Hepatocyte (in vitro differentiated cells): ENCODE results near the gene DCAF4. TPM values are rescaled to one million over a fixed set of nuclear protein-coding genes. Genes with fewer than 3 reads are reported as not detected.

Experiments
- DNase-seq: peaks from one replicate; pipeline ENCODE4 v3.0.0-alpha.2; 2016; ENCODE audit warnings: low spot score
- H2AFZ ChIP-seq: fragments of 200-600 bp; sonication (generic); 2 replicates; pipeline ENCODE4 v1.6.0; 2016; ENCODE audit warnings: antibody characterized with exemption, mild to moderate bottlenecking
- H3K27ac ChIP-seq: fragments of 200-600 bp; sonication (generic); 2 replicates; pipeline ENCODE4 v1.5.1; 2016; ENCODE audit warnings: mild to moderate bottlenecking
- H3K27me3 ChIP-seq: fragments of 200-600 bp; sonication (generic); 2 replicates; pipeline ENCODE4 v1.6.1; 2016
- H3K36me3 ChIP-seq: fragments of 200-600 bp; sonication (generic); replicated peaks from 2 replicates; pipeline ENCODE4 v1.5.1; 2016; ENCODE audit warnings: low read depth; ENCODE audit not compliant: insufficient read depth
- H3K4me1 ChIP-seq: fragments of 200-600 bp; sonication (generic); 2 replicates; pipeline ENCODE4 v1.5.1; 2016; ENCODE audit warnings: mild to moderate bottlenecking, moderate library complexity; ENCODE audit not compliant: insufficient read depth
- H3K4me2 ChIP-seq: fragments of 200-600 bp; sonication (generic); 2 replicates; pipeline ENCODE4 v1.6.0; 2016
- H3K4me3 ChIP-seq: fragments of 200-600 bp; sonication (generic); 2 replicates; pipeline ENCODE4 v1.5.1; 2016; ENCODE audit warnings: mild to moderate bottlenecking
- H3K79me2 ChIP-seq: fragments of 200-600 bp; sonication (generic); 2 replicates; pipeline ENCODE4 v1.6.0; 2017; ENCODE audit warnings: mild to moderate bottlenecking
- H3K9me2 ChIP-seq: fragments of 200-600 bp; sonication (generic); replicated peaks from 2 replicates; pipeline ENCODE4 v1.6.0; 2017; ENCODE audit warnings: mild to moderate bottlenecking; ENCODE audit not compliant: insufficient read depth
- H3K9me3 ChIP-seq: fragments of 200-600 bp; sonication (generic); 2 replicates; pipeline ENCODE4 v1.5.1; 2016; ENCODE audit warnings: low read depth, mild to moderate bottlenecking
- H4K20me1 ChIP-seq: fragments of 200-600 bp; sonication (generic); 2 replicates; pipeline ENCODE4 v1.6.0; 2016; ENCODE audit warnings: mild to moderate bottlenecking; ENCODE audit not compliant: insufficient read depth, poor library complexity, severe bottlenecking
- EZH2 ChIP-seq: fragments of 200-600 bp; sonication (generic); IDR thresholded peaks from 2 replicates; pipeline ENCODE4 v1.6.1; 2016; ENCODE audit warnings: antibody characterized with exemption, mild to moderate bottlenecking, borderline replicate concordance
- EZH2phosphoT487 ChIP-seq: fragments of 200-600 bp; sonication (generic); IDR thresholded peaks from one replicate; pipeline ENCODE4 v1.6.1; 2018; ENCODE audit warnings: antibody characterized with exemption, mild to moderate bottlenecking, low read depth, moderate library complexity; ENCODE audit not compliant: unreplicated experiment, severe bottlenecking
- WGBS: methylation state at CpG from one replicate; pipeline ENCODE4 v1.1.6; 2016; ENCODE audit warnings: low lambda C conversion rate; ENCODE audit errors: missing lambda C conversion rate; 5-methylcytosine and 5-hydroxymethylcytosine counted together
- polyA plus RNA-seq: library from polyadenylated mRNA; unstranded; fragments of >200 nt; fragmentation: Nextera tagmentation; extraction: Ambion mirVana; gene quantifications from 2 replicates; pipeline ENCODE4 v1.2.1, GENCODE V29; 2016
- total RNA-seq: library from RNA; depleted of rRNA; stranded (reverse); fragments of >200 nt; gene quantifications from 2 replicates; pipeline ENCODE4 v1.2.3, GENCODE V29; 2014
- TF ChIP-seq, protein P1 (sequence below): fragments of 200-600 bp; sonication (generic); IDR thresholded peaks from 2 replicates; pipeline ENCODE4 v1.5.1; 2016; ENCODE audit warnings: antibody characterized with exemption, mild to moderate bottlenecking; ENCODE audit not compliant: poor library complexity

The DCAF4 gene
- total and polyA plus RNA-seq, 2 experiments from 2014 or later = 8.5 to 21.6 TPM

DNA sequence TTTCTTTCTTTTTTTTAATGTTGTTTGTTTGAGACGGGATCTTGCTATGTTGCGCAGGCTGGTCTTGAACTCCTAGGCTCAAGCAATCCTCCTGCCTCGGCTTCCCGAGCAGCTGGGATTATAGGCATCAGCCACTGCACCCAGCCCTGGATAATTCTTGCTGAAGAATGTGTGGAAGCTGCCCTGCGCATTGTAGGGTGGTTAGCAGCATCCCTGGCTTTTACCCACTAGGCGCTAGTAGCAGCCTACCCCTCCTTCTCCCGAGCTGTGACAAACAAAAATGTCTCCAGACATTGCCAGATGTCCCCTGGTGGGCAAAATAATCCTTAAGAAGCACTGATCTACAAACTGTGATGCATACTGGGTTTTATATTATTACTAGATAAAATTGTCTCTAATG, 6.6 kb downstream of the DCAF4 start:
- no peaks in the 10 kb centered on the region for H3K36me3 ChIP-seq
- 84% methylated on average over 7 of the region's 7 CpGs for WGBS
- peaks cover 62% of the 10 kb centered on the region for H3K79me2 ChIP-seq
- no peaks in the 10 kb centered on the region for H3K9me2 ChIP-seq
- no peaks in the 10 kb centered on the region for H3K27me3 ChIP-seq
- no peak for TF ChIP-seq EZH2
- no peak for DNase-seq
- no peak overlapping the region for H3K27ac ChIP-seq
- no peaks in the 10 kb centered on the region for H4K20me1 ChIP-seq
- H2AFZ ChIP-seq = no peak overlapping the region
- no peak overlapping the region for H3K4me3 ChIP-seq
- H3K9me3 ChIP-seq = no peaks in the 10 kb centered on the region
- no peaks in the 10 kb centered on the region for H3K4me1 ChIP-seq
- H3K4me2 ChIP-seq = no peak overlapping the region

DNA sequence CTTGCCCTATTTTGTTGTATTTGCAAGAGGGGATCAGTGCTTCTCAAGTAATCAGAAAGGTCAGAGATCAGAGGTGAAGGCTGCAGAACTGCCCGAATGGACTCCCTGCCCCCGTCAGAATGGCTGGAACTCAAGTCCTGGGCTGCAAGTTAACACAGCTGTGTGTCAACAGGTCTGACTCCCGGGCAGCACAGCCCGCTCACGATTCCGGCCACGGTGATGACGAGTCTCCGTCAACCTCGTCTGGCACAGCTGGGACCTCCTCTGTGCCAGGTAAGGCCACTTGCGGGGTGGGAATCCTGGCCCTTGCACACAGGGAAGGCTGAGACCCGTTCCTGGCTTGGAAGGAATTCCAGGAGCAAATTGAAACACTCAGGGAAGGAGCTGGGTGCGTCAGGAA, 13.4 kb downstream of the DCAF4 start:
- Histone ChIP-seq H3K4me1 (no peaks in the 10 kb centered on the region), H3K36me3 (no peaks in the 10 kb centered on the region), H2AFZ (no peak overlapping the region), H3K4me2 (no peak overlapping the region), H3K79me2 (peaks cover 10% of the 10 kb centered on the region), H3K27ac (no peak overlapping the region), H3K27me3 (no peaks in the 10 kb centered on the region), H4K20me1 (no peaks in the 10 kb centered on the region), H3K4me3 (no peak overlapping the region), H3K9me2 (no peaks in the 10 kb centered on the region), H3K9me3 (no peaks in the 10 kb centered on the region)
- 84% methylated on average over 13 of the region's 13 CpGs for WGBS
- no peak for TF ChIP-seq EZH2phosphoT487
- TF ChIP-seq, protein P1, sequence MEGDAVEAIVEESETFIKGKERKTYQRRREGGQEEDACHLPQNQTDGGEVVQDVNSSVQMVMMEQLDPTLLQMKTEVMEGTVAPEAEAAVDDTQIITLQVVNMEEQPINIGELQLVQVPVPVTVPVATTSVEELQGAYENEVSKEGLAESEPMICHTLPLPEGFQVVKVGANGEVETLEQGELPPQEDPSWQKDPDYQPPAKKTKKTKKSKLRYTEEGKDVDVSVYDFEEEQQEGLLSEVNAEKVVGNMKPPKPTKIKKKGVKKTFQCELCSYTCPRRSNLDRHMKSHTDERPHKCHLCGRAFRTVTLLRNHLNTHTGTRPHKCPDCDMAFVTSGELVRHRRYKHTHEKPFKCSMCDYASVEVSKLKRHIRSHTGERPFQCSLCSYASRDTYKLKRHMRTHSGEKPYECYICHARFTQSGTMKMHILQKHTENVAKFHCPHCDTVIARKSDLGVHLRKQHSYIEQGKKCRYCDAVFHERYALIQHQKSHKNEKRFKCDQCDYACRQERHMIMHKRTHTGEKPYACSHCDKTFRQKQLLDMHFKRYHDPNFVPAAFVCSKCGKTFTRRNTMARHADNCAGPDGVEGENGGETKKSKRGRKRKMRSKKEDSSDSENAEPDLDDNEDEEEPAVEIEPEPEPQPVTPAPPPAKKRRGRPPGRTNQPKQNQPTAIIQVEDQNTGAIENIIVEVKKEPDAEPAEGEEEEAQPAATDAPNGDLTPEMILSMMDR = no peak
- no peak for TF ChIP-seq EZH2
- DNase-seq = no peak

DNA sequence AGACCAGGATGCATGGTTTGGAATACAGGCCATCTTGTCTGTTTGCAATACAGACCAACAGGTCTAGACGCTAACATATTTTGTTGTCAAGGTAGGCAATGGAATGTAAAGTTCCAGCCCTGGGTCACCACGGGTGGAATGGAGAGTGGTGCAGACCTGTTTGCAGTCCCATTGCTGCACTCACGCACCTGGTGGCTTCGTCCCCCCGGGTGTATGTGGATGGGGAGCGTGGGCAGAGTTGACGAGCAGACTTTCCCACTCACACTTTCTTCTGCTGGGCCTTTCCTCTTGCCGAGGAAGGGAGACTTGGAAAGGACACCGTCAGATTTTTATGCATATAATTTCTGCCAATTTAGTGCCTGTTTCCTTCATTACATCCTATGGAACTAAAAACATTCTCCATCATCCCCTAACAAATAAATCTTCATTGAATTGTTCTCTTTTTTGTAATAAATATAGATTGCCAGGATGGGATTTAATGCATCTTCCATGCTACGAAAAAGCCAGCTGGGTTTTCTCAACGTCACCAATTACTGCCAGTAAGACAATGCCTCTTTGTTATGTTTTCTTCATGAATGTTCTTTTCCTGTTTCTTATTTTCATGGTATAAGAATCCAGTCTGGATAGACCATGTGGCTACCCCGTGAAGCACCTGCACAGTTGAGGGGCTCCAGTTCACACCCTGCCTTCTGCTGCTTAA, 15.2 kb downstream of the DCAF4 start:
- no peak for DNase-seq
- Histone ChIP-seq H3K79me2 (no peaks in the 10 kb centered on the region), H4K20me1 (no peaks in the 10 kb centered on the region), H2AFZ (no peak overlapping the region), H3K9me2 (no peaks in the 10 kb centered on the region), H3K9me3 (no peaks in the 10 kb centered on the region), H3K4me2 (no peak overlapping the region), H3K36me3 (no peaks in the 10 kb centered on the region), H3K4me3 (no peak overlapping the region), H3K27ac (no peak overlapping the region), H3K4me1 (no peaks in the 10 kb centered on the region), H3K27me3 (no peaks in the 10 kb centered on the region)
- no peak for TF ChIP-seq EZH2phosphoT487
- no peak for TF ChIP-seq EZH2
- TF ChIP-seq, protein P1 = no peak
- whole genome bisulfite sequencing = 88% methylated on average over 12 of the region's 12 CpGs

DNA sequence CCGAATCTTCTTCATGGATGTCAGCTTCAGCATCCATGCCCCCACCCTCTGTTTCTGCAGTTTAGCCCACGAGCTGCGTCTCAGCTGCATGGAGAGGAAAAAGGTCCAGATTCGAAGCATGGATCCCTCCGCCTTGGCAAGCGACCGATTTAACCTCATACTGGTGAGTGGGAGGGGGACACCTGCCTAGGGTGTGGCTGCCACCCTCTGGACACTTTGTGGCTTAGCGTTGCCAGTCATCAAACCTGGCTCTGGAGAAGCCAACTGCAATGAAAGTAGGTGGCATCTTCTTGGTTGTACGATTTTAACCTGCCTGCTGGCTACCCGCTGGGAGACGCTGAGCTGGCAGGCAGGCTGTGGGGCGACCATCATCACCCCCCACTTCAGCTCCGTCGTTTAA, 16.7 kb downstream of the DCAF4 start:
- Histone ChIP-seq H3K4me1 (no peaks in the 10 kb centered on the region), H3K4me2 (no peak overlapping the region), H4K20me1 (no peaks in the 10 kb centered on the region), H3K9me3 (no peaks in the 10 kb centered on the region), H3K9me2 (no peaks in the 10 kb centered on the region), H3K4me3 (no peak overlapping the region), H3K27me3 (no peaks in the 10 kb centered on the region), H3K36me3 (no peaks in the 10 kb centered on the region), H3K79me2 (no peaks in the 10 kb centered on the region), H2AFZ (no peak overlapping the region), H3K27ac (no peak overlapping the region)
- TF ChIP-seq EZH2phosphoT487 (no peak), EZH2 (no peak)
- TF ChIP-seq, protein P1 = no peak
- WGBS = 93% methylated on average over 14 of the region's 14 CpGs
- DNase-seq = no peak
